RPMI7951 (cell line): Measurements from ENCODE around the gene BMP2K. TPM values are rescaled to one million over a fixed set of nuclear protein-coding genes. Genes with fewer than 3 reads are reported as not detected.
"Not testable (repeated sequence)": the region's sequence is repeated elsewhere in the genome, so short reads cannot be mapped to it uniquely, and the experiment has no call there.

Source experiments
- DNase-seq: peaks from one replicate; pipeline ENCODE4 v3.0.0-alpha.2; 2012; ENCODE audit warnings: low read depth
- total RNA-seq: library from RNA; depleted of rRNA; stranded (reverse); fragments of >200 nt; shearing (Covaris generic); gene quantifications from 2 replicates; pipeline ENCODE4 v1.2.3, GENCODE V29; 2014

The BMP2K gene
- total RNA-seq, 1 experiment from 2014 or later: 45.3 TPM

- DNase-seq: no peak
Observed at GRCh38 chr4:78863254-78863869, 87.2 kb downstream of the BMP2K start.

DNA sequence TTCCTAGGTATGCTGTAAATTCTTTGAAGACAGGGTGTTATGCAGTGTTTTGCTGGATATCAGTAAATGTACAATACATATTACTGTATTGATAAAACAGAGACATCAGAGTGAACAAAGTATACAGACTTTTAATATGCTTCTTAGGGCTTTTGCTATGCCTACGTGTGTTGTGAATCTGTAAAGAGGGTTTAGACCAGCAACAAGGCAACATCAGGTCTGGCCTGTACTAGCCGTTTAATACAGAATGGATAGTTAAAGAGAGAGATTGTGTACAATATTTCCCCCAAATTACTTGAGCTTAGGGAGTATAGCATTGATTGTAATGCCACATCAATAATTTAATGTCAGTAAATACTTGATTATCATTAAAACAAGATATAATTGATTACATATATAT lies 87.8 kb downstream of the BMP2K start:
- no peak for DNase-seq

DNA sequence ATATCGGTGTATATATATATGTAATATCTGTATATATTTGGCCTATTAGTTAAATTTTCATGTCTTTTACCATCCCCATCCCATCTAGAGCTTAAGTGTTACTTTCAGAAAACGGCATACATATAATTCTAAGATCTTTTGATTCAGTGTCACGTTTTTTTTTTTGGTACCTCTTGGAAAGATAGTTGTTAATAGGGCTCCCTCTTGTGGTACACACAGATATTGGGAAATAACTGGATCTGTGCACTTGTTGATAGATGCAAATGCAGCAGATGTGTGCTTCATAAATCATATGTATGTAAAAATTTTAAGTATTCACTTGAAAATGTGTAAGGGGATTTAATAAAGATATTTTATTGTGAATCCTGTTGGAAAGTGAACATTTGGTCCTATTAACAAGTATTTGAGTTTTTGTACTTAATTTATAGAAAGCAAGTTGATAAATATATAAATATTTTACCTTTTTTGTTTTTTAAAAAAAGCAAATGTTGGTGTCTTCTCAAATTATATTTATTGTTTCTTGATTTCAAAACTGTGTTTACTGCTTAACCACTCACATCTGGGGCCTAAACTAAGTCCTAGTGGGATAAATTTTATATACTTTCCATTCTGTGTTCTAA lies 88.4 kb downstream of the BMP2K start:
- DNase-seq: peak; percentile 67

- no peak for DNase-seq
Observed at GRCh38 chr4:78865451-78865850, 89.3 kb downstream of the BMP2K start.

DNA sequence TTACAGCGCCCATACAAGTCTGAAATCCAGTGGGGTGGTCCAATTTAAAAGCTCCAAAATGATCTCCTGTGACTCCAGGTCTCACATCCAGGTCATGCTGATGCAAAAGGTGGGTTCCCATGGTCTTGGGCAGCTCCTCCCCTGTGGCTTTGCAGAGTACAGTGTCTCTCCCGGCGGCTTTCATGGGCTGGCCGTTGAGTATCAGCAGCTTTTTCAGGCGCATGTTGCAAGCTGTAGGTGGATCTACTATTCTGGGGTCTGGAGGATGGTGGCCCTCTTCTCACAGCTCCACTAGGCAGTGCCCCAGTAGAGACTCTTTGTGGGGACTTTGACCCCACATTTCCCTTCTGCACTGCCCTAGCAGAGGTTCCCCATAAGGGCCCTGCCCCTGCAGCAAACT lies 92.6 kb downstream of the BMP2K start:
- not testable (repeated sequence) for DNase-seq

- DNase-seq: no peak
Observed at GRCh38 chr4:78870056-78870455, 93.9 kb downstream of the BMP2K start.

- no peak for DNase-seq
Observed at GRCh38 chr4:78876568-78877320, 100.6 kb downstream of the BMP2K start.

DNA sequence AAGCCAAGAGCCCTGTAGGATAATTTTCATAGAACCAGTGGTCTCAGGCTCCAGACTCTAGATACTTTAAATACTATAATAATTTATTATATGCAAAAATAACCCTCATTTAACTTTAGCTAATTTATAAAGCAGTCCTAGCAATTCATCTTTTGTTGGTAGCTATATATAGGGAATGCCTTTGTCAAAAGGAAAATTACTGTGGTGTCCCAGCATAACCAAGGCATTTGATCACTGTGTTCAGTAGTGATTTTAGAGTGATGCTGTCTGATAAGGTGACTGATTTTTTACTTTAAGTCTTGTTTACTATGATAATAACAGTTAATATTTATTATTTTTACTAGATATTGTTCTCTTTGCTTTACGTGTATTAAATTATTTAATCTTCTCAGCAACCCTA lies 101.9 kb downstream of the BMP2K start:
- no peak for DNase-seq

- no peak for DNase-seq
Observed at GRCh38 chr4:78880874-78881492, 104.8 kb downstream of the BMP2K start.

GRCh38 chr4:78885598-78885997 lies 109.4 kb downstream of the BMP2K start:
- DNase-seq: no peak

DNA sequence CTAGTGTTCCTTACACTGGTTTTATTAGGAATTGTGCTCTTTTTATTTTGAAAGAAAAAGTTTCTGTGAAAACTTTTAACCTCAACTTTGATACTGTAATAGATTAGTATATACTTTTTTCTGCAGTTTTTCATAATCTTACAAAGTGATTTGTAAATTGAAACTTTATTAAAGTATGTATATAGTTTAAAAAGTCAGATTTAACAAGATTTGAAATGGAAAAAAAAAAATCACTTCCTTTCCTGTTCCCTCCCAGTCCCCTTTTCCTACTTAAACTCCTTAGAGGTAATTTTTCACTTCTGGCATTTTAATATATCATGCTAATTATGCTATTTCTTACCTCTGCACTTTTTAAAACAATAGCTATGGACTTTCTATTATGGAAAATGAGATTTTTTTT lies 113.8 kb downstream of the BMP2K start:
- no peak for DNase-seq

DNA sequence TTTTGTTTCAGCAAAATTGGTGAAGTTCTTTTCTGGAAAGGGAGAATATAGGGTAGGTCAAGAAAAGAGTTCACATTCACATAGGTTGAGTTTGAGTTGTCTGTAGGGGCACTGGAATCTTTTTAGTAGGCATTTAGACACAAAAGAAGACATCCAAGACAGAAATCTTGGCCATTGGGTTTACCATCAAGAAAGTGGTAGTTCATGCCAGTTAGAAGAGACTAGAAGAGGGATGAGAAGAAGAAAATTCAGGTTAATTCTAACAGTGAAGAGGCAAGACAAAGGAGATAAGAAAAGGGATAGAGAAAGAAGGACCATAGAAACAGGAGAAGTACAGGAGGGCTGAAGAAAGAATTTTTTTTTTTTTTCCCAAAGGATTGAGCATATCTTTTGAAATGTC lies 123.2 kb downstream of the BMP2K start:
- no peak for DNase-seq

- DNase-seq: no peak
Observed at GRCh38 chr4:78901882-78902281, 125.7 kb downstream of the BMP2K start.

DNA sequence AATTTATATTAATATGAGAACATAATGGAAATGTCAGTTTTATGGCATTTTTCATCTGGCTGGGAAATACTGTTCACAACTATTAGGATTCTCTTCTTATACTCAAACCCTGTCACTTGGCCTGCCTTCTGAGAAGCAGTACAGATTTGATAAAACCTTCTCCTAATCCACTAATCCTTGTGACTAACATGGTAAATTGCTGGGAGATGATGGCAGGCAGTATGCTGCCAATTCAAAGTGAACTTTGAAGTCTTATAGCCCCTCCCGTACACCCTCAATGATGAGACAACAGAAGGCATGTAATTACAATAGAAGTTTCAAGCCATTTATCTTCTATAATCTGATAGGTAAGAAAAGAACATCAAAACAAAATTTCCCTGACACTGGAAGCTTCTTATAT lies 126.1 kb downstream of the BMP2K start:
- DNase-seq: no peak

- no peak for DNase-seq
Observed at GRCh38 chr4:78904143-78904542, 128.0 kb downstream of the BMP2K start.

- no peak for DNase-seq
Observed at GRCh38 chr4:78907638-78908037, 131.5 kb downstream of the BMP2K start.

DNA sequence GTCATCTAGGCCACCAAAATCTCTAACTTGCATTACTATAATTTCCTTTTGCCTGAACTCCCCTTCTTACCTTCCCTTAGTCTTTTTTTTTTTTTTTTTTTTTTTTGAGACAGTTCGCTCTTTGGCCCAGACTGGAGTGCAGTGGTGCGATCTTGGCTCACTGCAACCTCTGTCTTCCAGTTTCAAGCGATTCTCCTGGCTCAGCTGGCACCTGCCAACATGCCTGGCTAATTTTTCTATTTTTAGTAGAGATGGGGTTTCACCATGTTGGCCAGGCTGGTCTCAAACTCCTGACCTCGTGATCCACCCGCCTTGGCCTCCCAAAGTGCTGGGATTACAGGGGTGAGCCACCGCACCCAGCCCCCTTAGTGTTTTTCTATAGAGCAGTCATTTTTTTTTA lies 132.8 kb downstream of the BMP2K start:
- DNase-seq: not testable (repeated sequence)

DNA sequence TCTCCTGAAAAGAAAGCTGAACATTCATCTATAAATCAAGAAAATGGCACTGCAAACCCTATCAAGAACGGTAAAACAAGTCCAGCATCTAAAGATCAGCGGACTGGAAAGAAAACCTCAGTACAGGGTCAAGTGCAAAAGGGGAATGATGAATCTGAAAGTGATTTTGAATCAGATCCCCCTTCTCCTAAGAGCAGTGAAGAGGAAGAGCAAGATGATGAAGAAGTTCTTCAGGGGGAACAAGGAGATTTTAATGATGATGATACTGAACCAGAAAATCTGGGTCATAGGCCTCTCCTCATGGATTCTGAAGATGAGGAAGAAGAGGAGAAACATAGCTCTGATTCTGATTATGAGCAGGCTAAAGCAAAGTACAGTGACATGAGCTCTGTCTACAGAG lies 134.5 kb downstream of the BMP2K start:
- no peak for DNase-seq

DNA sequence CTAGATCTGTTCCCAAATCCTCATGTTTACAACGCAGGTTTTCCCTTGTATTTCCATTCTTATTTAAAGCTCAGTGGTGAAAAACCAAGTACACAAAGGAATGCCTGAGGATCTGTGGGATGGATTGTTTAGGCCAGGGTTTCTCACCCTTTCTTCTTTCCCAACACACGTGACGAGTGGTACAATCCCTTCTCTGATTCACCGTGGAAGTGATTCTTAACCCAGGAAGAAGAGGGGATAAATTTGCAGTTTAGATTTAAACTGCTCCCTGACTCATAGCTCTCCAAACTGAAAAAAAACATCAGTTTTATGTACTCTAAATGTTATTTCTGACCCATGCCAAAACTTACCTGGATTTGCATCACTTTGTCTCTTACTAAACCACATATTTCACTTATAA lies 146.1 kb downstream of the BMP2K start:
- peak; percentile 8 for DNase-seq

GRCh38 chr4:78923464-78924312 lies 147.5 kb downstream of the BMP2K start:
- no peak for DNase-seq

DNA sequence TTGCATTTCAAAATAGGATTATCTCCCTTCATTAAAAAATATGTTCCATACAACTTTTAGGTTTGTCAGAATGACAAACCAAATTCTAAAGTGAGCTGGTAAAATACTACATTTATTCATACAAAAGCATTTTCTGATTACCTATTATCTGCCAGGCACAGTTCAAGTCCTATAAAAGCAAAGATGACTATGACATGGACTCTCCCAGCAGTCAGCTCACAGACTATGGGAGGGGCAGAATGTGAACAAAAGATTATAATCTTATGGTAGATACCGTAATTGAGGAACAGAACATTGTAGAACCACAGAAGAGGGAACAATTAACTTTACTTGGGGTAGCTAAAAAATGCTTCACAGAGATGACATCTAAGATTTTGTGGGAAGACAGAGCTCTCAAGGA lies 150.7 kb downstream of the BMP2K start:
- DNase-seq: no peak

- DNase-seq: no peak
Observed at GRCh38 chr4:78928835-78929234, 152.7 kb downstream of the BMP2K start.
